C1 segment of cervical spinal cord (tissue), 14 donors: ENCODE results near the gene DZANK1.
"Not testable (repeated sequence)": the region's sequence is repeated elsewhere in the genome, so short reads cannot be mapped to it uniquely, and the experiment has no call there.

Source experiments
- DNase-seq, 14 donors: peaks; one replicate each; lab custom pipeline; 2025; lab: John Stamatoyannopoulos, UW

DZANK1 gene

GRCh38 chr20:18377896-18378481, 88.8 kb downstream of the DZANK1 start:
- no peak for DNase-seq

- DNase-seq: not testable (repeated sequence)
These were observed 91.3 kb downstream of the DZANK1 start for GRCh38 chr20:18375551-18375950.

- DNase-seq: no peak
These were observed 94.5 kb downstream of the DZANK1 start for GRCh38 chr20:18372296-18372695.

- no peak for DNase-seq
These were observed 102.1 kb downstream of the DZANK1 start for GRCh38 chr20:18364768-18365167.

- no peak for DNase-seq
These were observed 103.1 kb downstream of the DZANK1 start for GRCh38 chr20:18363708-18364107.

- DNase-seq: no peak
These were observed 103.9 kb downstream of the DZANK1 start for GRCh38 chr20:18362916-18363315.

GRCh38 chr20:18361678-18362077, 105.2 kb downstream of the DZANK1 start:
- no peak for DNase-seq

- DNase-seq: no peak
These were observed 106.2 kb downstream of the DZANK1 start for GRCh38 chr20:18360635-18361034.

GRCh38 chr20:18359854-18360253, 107.0 kb downstream of the DZANK1 start:
- no peak for DNase-seq

GRCh38 chr20:18349749-18350148, 117.1 kb downstream of the DZANK1 start:
- DNase-seq: not testable (repeated sequence)
